ENCODE results near the gene SMR3A. TPM values are rescaled to one million over a fixed set of nuclear protein-coding genes. Genes with fewer than 3 reads are reported as not detected.

Gene SMR3A
- polyA plus RNA-seq, 5 donors: not detected

Other genes starting within 250 kb of the SMR3A start
- under 1 TPM; 0.05 to 0.21 (median 0.09) TPM for gene PRR27, start 206.5 kb upstream of the SMR3A start, polyA plus RNA-seq (ENCODE audit: insufficient read depth in 1 of 5, insufficient read length in 5 of 5, low replicate concordance in 1 of 5)
- 10 to 100 TPM in 4 of 5 donors, 1 to 10 TPM in 1; 9.5 to 21.9 (median 16.0) TPM for gene ODAM, start 165.0 kb upstream of the SMR3A start, polyA plus RNA-seq (ENCODE audit: insufficient read depth in 1 of 5, insufficient read length in 5 of 5, low replicate concordance in 1 of 5)
- not detected for gene FDCSP, start 134.6 kb upstream of the SMR3A start, polyA plus RNA-seq (ENCODE audit: insufficient read depth in 1 of 5, insufficient read length in 5 of 5, low replicate concordance in 1 of 5)
- not detected for gene CSN3, start 118.2 kb upstream of the SMR3A start, polyA plus RNA-seq (ENCODE audit: insufficient read depth in 1 of 5, insufficient read length in 5 of 5, low replicate concordance in 1 of 5)
- not detected for gene CABS1, start 25.8 kb upstream of the SMR3A start, polyA plus RNA-seq (ENCODE audit: insufficient read depth in 1 of 5, insufficient read length in 5 of 5, low replicate concordance in 1 of 5)
- not detected for gene SMR3B, start 22.4 kb downstream of the SMR3A start, polyA plus RNA-seq (ENCODE audit: insufficient read depth in 1 of 5, insufficient read length in 5 of 5, low replicate concordance in 1 of 5)
- gene OPRPN, start 37.2 kb downstream of the SMR3A start, polyA plus RNA-seq (ENCODE audit: insufficient read depth in 1 of 5, insufficient read length in 5 of 5, low replicate concordance in 1 of 5): not detected
- gene MUC7, start 111.4 kb downstream of the SMR3A start, polyA plus RNA-seq (ENCODE audit: insufficient read depth in 1 of 5, insufficient read length in 5 of 5, low replicate concordance in 1 of 5): not detected
- under 1 TPM in 2 of 5 donors, not detected in 3; 0.49 to 0.58 TPM for gene AMTN, start 157.8 kb downstream of the SMR3A start, polyA plus RNA-seq (ENCODE audit: insufficient read depth in 1 of 5, insufficient read length in 5 of 5, low replicate concordance in 1 of 5)
- not detected for gene AMBN, start 231.5 kb downstream of the SMR3A start, polyA plus RNA-seq (ENCODE audit: insufficient read depth in 1 of 5, insufficient read length in 5 of 5, low replicate concordance in 1 of 5)

Data from right lung (tissue), 5 donors.